Activated CD8-positive, alpha-beta memory T cell treated with anti-CD3 and anti-CD28 coated beads, Interleukin-2, amount 50 U/mL, for 1 hour (primary cell): Measurements from ENCODE around the gene OR2AT4.
A peak's percentile ranks its signal among the peaks of the same experiment; 100 is the strongest.
"Not testable (repeated sequence)": the region's sequence is repeated elsewhere in the genome, so short reads cannot be mapped to it uniquely, and the experiment has no call there.

Experiments used
- DNase-seq: peaks from one replicate; pipeline ENCODE4 v3.0.0-alpha.2; 2020; ENCODE audit errors: extremely low read depth

OR2AT4 gene

GRCh38 chr11:75096456-75097172, at the start of gene OR2AT4:
Gene OR2AT4, minus strand, starts transcription at chr11:75096876.
- no peak for DNase-seq

- DNase-seq = no peak
Measured at GRCh38 chr11:75145972-75146519, 49.4 kb upstream of the OR2AT4 start.

GRCh38 chr11:75145196-75145971, 48.7 kb upstream of the OR2AT4 start:
- DNase-seq = no peak

- DNase-seq = no peak
Measured at GRCh38 chr11:75144716-75145014, 48.0 kb upstream of the OR2AT4 start.

- no peak for DNase-seq
Measured at GRCh38 chr11:75143420-75143731, 46.7 kb upstream of the OR2AT4 start.

GRCh38 chr11:75142714-75143419, 46.2 kb upstream of the OR2AT4 start:
- DNase-seq = peak; percentile 37

- no peak for DNase-seq
Measured at GRCh38 chr11:75141166-75141565, 44.5 kb upstream of the OR2AT4 start.

GRCh38 chr11:75140269-75141138, 43.8 kb upstream of the OR2AT4 start:
- DNase-seq = peak; percentile 20

GRCh38 chr11:75135651-75136050, 39.0 kb upstream of the OR2AT4 start:
- no peak for DNase-seq

GRCh38 chr11:75135021-75135650, 38.5 kb upstream of the OR2AT4 start:
- DNase-seq = no peak

- DNase-seq = no peak
Measured at GRCh38 chr11:75133976-75134375, 37.3 kb upstream of the OR2AT4 start.

- DNase-seq = no peak
Measured at GRCh38 chr11:75132080-75132479, 35.4 kb upstream of the OR2AT4 start.

GRCh38 chr11:75126564-75126963, 29.9 kb upstream of the OR2AT4 start:
- DNase-seq = no peak

- DNase-seq = no peak
Measured at GRCh38 chr11:75118577-75118976, 21.9 kb upstream of the OR2AT4 start.

GRCh38 chr11:75114465-75114864, 17.8 kb upstream of the OR2AT4 start:
- no peak for DNase-seq

- no peak for DNase-seq
Measured at GRCh38 chr11:75113030-75113429, 16.4 kb upstream of the OR2AT4 start.

GRCh38 chr11:75112200-75112599, 15.5 kb upstream of the OR2AT4 start:
- DNase-seq = no peak

- DNase-seq = no peak
Measured at GRCh38 chr11:75107187-75107586, 10.5 kb upstream of the OR2AT4 start.

- DNase-seq = not testable (repeated sequence)
Measured at GRCh38 chr11:75105967-75106681, 9.4 kb upstream of the OR2AT4 start.

- no peak for DNase-seq
Measured at GRCh38 chr11:75105462-75105925, 8.8 kb upstream of the OR2AT4 start.
